DMS153 treated with DMSO at 0.1 percent for 48 hours (cell line): ENCODE measurements around the gene TMEM260.
"Not testable (repeated sequence)": the region's sequence is repeated elsewhere in the genome, so short reads cannot be mapped to it uniquely, and the experiment has no call there.

ENCODE experiments used
- DNase-seq: peaks from one replicate; lab custom pipeline; 2025; ENCODE audit not compliant: unreplicated experiment; lab: John Stamatoyannopoulos, UW

The TMEM260 gene

GRCh38 chr14:56594428-56594827, 14.8 kb downstream of the TMEM260 start:
- DNase-seq, result no peak

- no peak for DNase-seq
Measured at GRCh38 chr14:56598519-56598918, 18.9 kb downstream of the TMEM260 start.

GRCh38 chr14:56603648-56604047, 24.1 kb downstream of the TMEM260 start:
- no peak for DNase-seq

- no peak for DNase-seq
Measured at GRCh38 chr14:56608689-56609088, 29.1 kb downstream of the TMEM260 start.

GRCh38 chr14:56611663-56612062, 32.1 kb downstream of the TMEM260 start:
- not testable (repeated sequence) for DNase-seq

- DNase-seq, result no peak
Measured at GRCh38 chr14:56617084-56617483, 37.5 kb downstream of the TMEM260 start.

- no peak for DNase-seq
Measured at GRCh38 chr14:56630707-56631106, 51.1 kb downstream of the TMEM260 start.

- no peak for DNase-seq
Measured at GRCh38 chr14:56632195-56632594, 52.6 kb downstream of the TMEM260 start.

GRCh38 chr14:56633544-56633943, 53.9 kb downstream of the TMEM260 start:
- no peak for DNase-seq

GRCh38 chr14:56635041-56635440, 55.4 kb downstream of the TMEM260 start:
- no peak for DNase-seq

- no peak for DNase-seq
Measured at GRCh38 chr14:56647493-56647892, 67.9 kb downstream of the TMEM260 start.

- DNase-seq, result peak; percentile 77
Measured at GRCh38 chr14:56648508-56649301, 69.1 kb downstream of the TMEM260 start.

GRCh38 chr14:56649382-56649781, 69.8 kb downstream of the TMEM260 start:
- no peak for DNase-seq

GRCh38 chr14:56650048-56650447, 70.5 kb downstream of the TMEM260 start:
- DNase-seq, result no peak

- no peak for DNase-seq
Measured at GRCh38 chr14:56650979-56651378, 71.4 kb downstream of the TMEM260 start.

- DNase-seq, result no peak
Measured at GRCh38 chr14:56657604-56658003, 78.0 kb downstream of the TMEM260 start.

GRCh38 chr14:56659378-56659777, 79.8 kb downstream of the TMEM260 start:
- DNase-seq, result no peak

GRCh38 chr14:56659964-56660551, 80.5 kb downstream of the TMEM260 start:
- DNase-seq, result peak; percentile 58

- peak; percentile 75 for DNase-seq
Measured at GRCh38 chr14:56660677-56661389, 81.2 kb downstream of the TMEM260 start.

GRCh38 chr14:56661478-56661877, 81.9 kb downstream of the TMEM260 start:
- no peak for DNase-seq

- no peak for DNase-seq
Measured at GRCh38 chr14:56664811-56665421, 85.3 kb downstream of the TMEM260 start.

- DNase-seq, result no peak
Measured at GRCh38 chr14:56666294-56666693, 86.7 kb downstream of the TMEM260 start.
